IPS-18c (cell line): ENCODE results near the gene TMEM229B.

Experiments
- H3K4me3 ChIP-seq: 2 replicates; pipeline ENCODE4 v1.7.0; 2013; ENCODE audit warnings: low read depth, mild to moderate bottlenecking, low read length, moderate library complexity; ENCODE audit not compliant: insufficient read depth
- H3K9me3 ChIP-seq: one replicate; pipeline ENCODE4 v1.6.1; 2013; ENCODE audit warnings: mild to moderate bottlenecking, low read length, moderate library complexity; ENCODE audit not compliant: control insufficient read depth, insufficient read depth

TMEM229B gene

GRCh38 chr14:67487937-67488893 lies at the start of gene TMEM229B:
TSS of gene TMEM229B (minus strand) at chr14:67488721. CDS start at chr14:67473923, 14,798 bp downstream.
- Histone ChIP-seq H3K4me3 (no peak within 1 kb of the TSS), H3K9me3 (no peaks in the 10 kb centered on the region)

- Histone ChIP-seq H3K9me3 (no peaks in the 10 kb centered on the region), H3K4me3 (no peak overlapping the region)
These were observed 49.2 kb upstream of the TMEM229B start for GRCh38 chr14:67537736-67538135.

- H3K4me3 ChIP-seq, result no peak overlapping the region
- no peaks in the 10 kb centered on the region for H3K9me3 ChIP-seq
These were observed 47.6 kb upstream of the TMEM229B start for GRCh38 chr14:67536087-67536486.

GRCh38 chr14:67533754-67534085 lies 45.2 kb upstream of the TMEM229B start:
- no peaks in the 10 kb centered on the region for H3K9me3 ChIP-seq
- H3K4me3 ChIP-seq, result peak overlapping the region; percentile 80

GRCh38 chr14:67532998-67533753 lies 44.7 kb upstream of the TMEM229B start, which contains the start of gene PLEKHH1:
TSS of gene PLEKHH1 (plus strand) at chr14:67533290. CDS start at chr14:67541868, 8,578 bp downstream.
- Histone ChIP-seq H3K4me3 (peak within 1 kb of the TSS; percentile 80), H3K9me3 (no peaks in the 10 kb centered on the region)

GRCh38 chr14:67532606-67532997 lies 44.1 kb upstream of the TMEM229B start:
- Histone ChIP-seq H3K9me3 (no peaks in the 10 kb centered on the region), H3K4me3 (peak overlapping the region; percentile 80)

GRCh38 chr14:67529947-67530935 lies 41.7 kb upstream of the TMEM229B start:
- H3K9me3 ChIP-seq, result no peaks in the 10 kb centered on the region
- no peak overlapping the region for H3K4me3 ChIP-seq

GRCh38 chr14:67528276-67528675 lies 39.8 kb upstream of the TMEM229B start:
- Histone ChIP-seq H3K4me3 (no peak overlapping the region), H3K9me3 (no peaks in the 10 kb centered on the region)

- Histone ChIP-seq H3K4me3 (no peak overlapping the region), H3K9me3 (no peaks in the 10 kb centered on the region)
These were observed 39.2 kb upstream of the TMEM229B start for GRCh38 chr14:67527756-67528155.

- Histone ChIP-seq H3K4me3 (no peak overlapping the region), H3K9me3 (no peaks in the 10 kb centered on the region)
These were observed 38.3 kb upstream of the TMEM229B start for GRCh38 chr14:67526676-67527459.

- no peak overlapping the region for H3K4me3 ChIP-seq
- no peaks in the 10 kb centered on the region for H3K9me3 ChIP-seq
These were observed 37.7 kb upstream of the TMEM229B start for GRCh38 chr14:67526181-67526580.

- H3K4me3 ChIP-seq, result no peak overlapping the region
- H3K9me3 ChIP-seq, result no peaks in the 10 kb centered on the region
These were observed 36.9 kb upstream of the TMEM229B start for GRCh38 chr14:67525389-67525788.

- no peaks in the 10 kb centered on the region for H3K9me3 ChIP-seq
These were observed 36.1 kb upstream of the TMEM229B start for GRCh38 chr14:67524634-67524963.

GRCh38 chr14:67523764-67524633 lies 35.5 kb upstream of the TMEM229B start:
- H3K4me3 ChIP-seq, result no peak overlapping the region
- no peaks in the 10 kb centered on the region for H3K9me3 ChIP-seq

More at GRCh38 chr14:67524634-67524963, 36.1 kb upstream of the TMEM229B start:
- no peak overlapping the region for H3K4me3 ChIP-seq

- Histone ChIP-seq H3K4me3 (no peak overlapping the region), H3K9me3 (no peaks in the 10 kb centered on the region)
These were observed 33.7 kb upstream of the TMEM229B start for GRCh38 chr14:67522270-67522669.
